Lung (tissue), 12 donors: Measurements from ENCODE around the gene SLC22A2. TPM values are rescaled to one million over a fixed set of nuclear protein-coding genes. Genes with fewer than 3 reads are reported as not detected.

Source experiments
- ATAC-seq: fragments of 200-7000 bp; cut with Tn5 transposase; one replicate; pipeline ENCODE4 v1.9.1; 2020; ENCODE audit warnings: moderate number of reproducible peaks; ENCODE audit not compliant: insufficient read depth, low FRiP score
- DNase-seq, 3 donors: peaks; one replicate each; pipeline ENCODE4 v3.0.0-alpha.2; 2013 to 2017
- H3K27ac ChIP-seq, 2 donors: one replicate each; pipeline ENCODE4 v1.5.1; 2013; ENCODE audit warnings: mild to moderate bottlenecking in 2 of 2, moderate library complexity in 2 of 2, control low read depth in 1 of 2, inconsistent platforms in 1 of 2, low read depth in 1 of 2, low read length in 1 of 2
- H3K27me3 ChIP-seq, 3 donors: one replicate each; pipeline ENCODE4 v1.5.1; 2013; ENCODE audit warnings: low read length in 2 of 3; ENCODE audit not compliant: control insufficient read depth in 3 of 3, insufficient read depth in 3 of 3
- H3K36me3 ChIP-seq, 4 donors: one replicate each; pipeline ENCODE4 v1.5.1; 2013; ENCODE audit warnings: low read length in 4 of 4, mild to moderate bottlenecking in 1 of 4, moderate library complexity in 1 of 4; ENCODE audit not compliant: control insufficient read depth in 4 of 4, insufficient read depth in 4 of 4
- H3K4me1 ChIP-seq, 5 donors: one replicate each; pipeline ENCODE4 v1.5.1; 2013; ENCODE audit warnings: low read length in 5 of 5, mild to moderate bottlenecking in 2 of 5, moderate library complexity in 1 of 5; ENCODE audit not compliant: control insufficient read depth in 5 of 5, insufficient read depth in 5 of 5
- H3K4me3 ChIP-seq: one replicate; pipeline ENCODE4 v1.5.1; 2013; ENCODE audit warnings: mild to moderate bottlenecking, control low read depth, moderate library complexity
- H3K9ac ChIP-seq, 2 donors: one replicate each; pipeline ENCODE4 v1.5.1; 2013; ENCODE audit warnings: low read length in 2 of 2, control low read depth in 1 of 2; ENCODE audit not compliant: insufficient read depth in 1 of 2
- H3K9me3 ChIP-seq, 4 donors: one replicate each; pipeline ENCODE4 v1.5.1; 2013; ENCODE audit warnings: low read length in 3 of 4, mild to moderate bottlenecking in 1 of 4, moderate library complexity in 1 of 4; ENCODE audit not compliant: control insufficient read depth in 4 of 4, insufficient read depth in 3 of 4
- CTCF ChIP-seq: IDR thresholded peaks from 2 replicates; pipeline ENCODE4 v1.5.1; 2012; ENCODE audit warnings: mild to moderate bottlenecking; ENCODE audit errors: control extremely low read depth, extremely low read depth
- WGBS, 2 donors: extraction: QIAGEN DNeasy Blood & Tissue Kit; methylation state at CpG; one replicate each; pipeline ENCODE4 v1.1.7; 2013; 5-methylcytosine and 5-hydroxymethylcytosine counted together
- polyA plus RNA-seq, 2 donors: library from polyadenylated mRNA; stranded (reverse); fragments of 200-250 nt; gene quantifications; one replicate each; pipeline ENCODE4 v1.2.1, GENCODE V29; 2013
- total RNA-seq, 2 donors: library from RNA; depleted of rRNA in 1 of 2; stranded (reverse); fragments of >200 nt in 1 of 2; gene quantifications; one replicate each; pipeline ENCODE4 v1.2.1, GENCODE V29; 2014 to 2021
- donor health status: control.
- donor health status: control.
- donor health status: Bipolar disorder and iron deficiency.
- donor health status: healthy.
- donor health status: DM: yes; HTN: yes; CAD: no.

Gene SLC22A2
- total and polyA plus RNA-seq, 4 donors: not detected

GRCh38 chr6:160297310-160297709 is 38.7 kb upstream of the SLC22A2 start:
- Histone ChIP-seq H3K36me3 (no peaks in the 10 kb centered on the region), H3K27ac (no peak overlapping the region), H3K27me3 (no peaks in the 10 kb centered on the region), H3K9ac (no peak overlapping the region), H3K4me1 (peaks cover 0 to 4% (median 0%) of the 10 kb centered on the region in 5 donors), H3K9me3 (no peaks in the 10 kb centered on the region), H3K4me3 (no peak overlapping the region)
- ATAC-seq: no peak
- no peak for DNase-seq
- no peak for TF ChIP-seq CTCF
- WGBS, 2 donors: 79 to 80% methylated on average over 6 of the region's 6 CpGs

GRCh38 chr6:160293844-160294243 is 35.2 kb upstream of the SLC22A2 start:
- Histone ChIP-seq H3K27ac (no peak overlapping the region), H3K4me1 (no peaks in the 10 kb centered on the region), H3K36me3 (no peaks in the 10 kb centered on the region), H3K4me3 (no peak overlapping the region), H3K9ac (no peak overlapping the region), H3K9me3 (no peaks in the 10 kb centered on the region), H3K27me3 (no peaks in the 10 kb centered on the region)
- WGBS, 2 donors: 49 to 61% methylated on average over 8 of the region's 8 CpGs
- no peak for TF ChIP-seq CTCF
- no peak for DNase-seq
- ATAC-seq: no peak

GRCh38 chr6:160285541-160286105 is 27.0 kb upstream of the SLC22A2 start:
- no peaks in the 10 kb centered on the region for H3K9me3 ChIP-seq

More at GRCh38 chr6:160285541-160286105, 27.0 kb upstream of the SLC22A2 start:
- Histone ChIP-seq H3K9ac (no peak overlapping the region), H3K27me3 (no peaks in the 10 kb centered on the region), H3K4me1 (no peaks in the 10 kb centered on the region), H3K36me3 (no peaks in the 10 kb centered on the region), H3K27ac (no peak overlapping the region), H3K4me3 (no peak overlapping the region)
- DNase-seq (no peak), ATAC-seq (no peak)
- WGBS, 2 donors: 0 to 21% methylated on average over 1 of the region's 1 CpG
- TF ChIP-seq CTCF: no peak
